HG02759 (cell line): ENCODE measurements around the gene ABCD1.
"Not testable (repeated sequence)": the region's sequence is repeated elsewhere in the genome, so short reads cannot be mapped to it uniquely, and the experiment has no call there.

Source experiments
- ATAC-seq: cut with Tn5 transposase; IDR thresholded peaks from one replicate; pipeline ENCODE4 v1.9.1; 2021; ENCODE audit warnings: mild to moderate bottlenecking, moderate library complexity; ENCODE audit not compliant: unreplicated experiment

The ABCD1 gene

GRCh38 chrX:153732401-153732800 is 7.7 kb downstream of the ABCD1 start:
- no peak for ATAC-seq

DNA sequence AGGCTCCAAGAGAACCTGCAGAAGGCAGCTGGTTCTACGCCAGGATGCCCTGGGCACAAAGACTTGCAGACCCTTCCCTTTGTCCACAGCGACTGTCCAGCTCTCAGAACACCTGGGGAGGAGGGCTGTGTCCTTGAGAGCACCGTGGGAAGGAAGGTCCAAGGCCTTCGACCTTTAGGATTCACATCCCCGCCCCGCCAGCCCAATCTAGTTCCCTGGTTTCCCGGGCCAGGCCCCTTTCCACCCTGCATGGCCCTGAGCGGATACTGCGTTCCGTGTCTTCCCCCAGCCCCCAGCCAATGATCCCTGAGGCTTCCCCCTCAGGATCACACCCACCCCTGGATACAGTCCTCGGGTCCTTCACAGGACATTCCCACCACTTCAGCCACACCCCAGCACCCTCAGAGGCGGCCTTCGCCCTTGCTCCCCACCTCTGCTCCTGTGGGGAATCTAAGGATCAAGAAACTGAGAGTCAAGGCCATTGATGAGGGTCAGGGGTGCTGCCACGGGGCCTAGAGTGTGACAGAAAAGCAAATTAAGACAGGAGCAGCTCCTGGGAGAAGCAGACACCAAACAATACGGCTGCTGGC is 9.1 kb downstream of the ABCD1 start:
- no peak for ATAC-seq

GRCh38 chrX:153734871-153735270 is 10.2 kb downstream of the ABCD1 start:
- no peak for ATAC-seq

DNA sequence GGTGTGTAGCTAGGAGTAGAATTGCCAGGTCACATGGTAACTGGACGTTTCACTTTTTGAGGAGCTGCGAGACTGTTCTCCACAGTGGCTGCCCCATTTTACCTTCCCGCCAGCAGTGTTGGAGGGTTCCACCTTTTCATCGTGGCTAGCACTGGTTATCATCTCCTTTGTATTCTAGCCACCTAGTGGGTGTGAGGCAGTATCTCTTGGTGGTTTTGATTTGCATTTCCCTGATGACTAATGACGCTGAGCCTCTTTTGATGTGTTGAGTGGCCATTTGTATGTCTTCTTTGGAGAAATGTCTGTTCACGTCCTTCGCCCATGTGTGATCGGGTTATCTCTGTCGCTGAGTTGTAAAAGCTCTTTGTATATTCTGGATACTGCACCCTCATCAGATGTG is 10.6 kb downstream of the ABCD1 start:
- ATAC-seq: no peak

DNA sequence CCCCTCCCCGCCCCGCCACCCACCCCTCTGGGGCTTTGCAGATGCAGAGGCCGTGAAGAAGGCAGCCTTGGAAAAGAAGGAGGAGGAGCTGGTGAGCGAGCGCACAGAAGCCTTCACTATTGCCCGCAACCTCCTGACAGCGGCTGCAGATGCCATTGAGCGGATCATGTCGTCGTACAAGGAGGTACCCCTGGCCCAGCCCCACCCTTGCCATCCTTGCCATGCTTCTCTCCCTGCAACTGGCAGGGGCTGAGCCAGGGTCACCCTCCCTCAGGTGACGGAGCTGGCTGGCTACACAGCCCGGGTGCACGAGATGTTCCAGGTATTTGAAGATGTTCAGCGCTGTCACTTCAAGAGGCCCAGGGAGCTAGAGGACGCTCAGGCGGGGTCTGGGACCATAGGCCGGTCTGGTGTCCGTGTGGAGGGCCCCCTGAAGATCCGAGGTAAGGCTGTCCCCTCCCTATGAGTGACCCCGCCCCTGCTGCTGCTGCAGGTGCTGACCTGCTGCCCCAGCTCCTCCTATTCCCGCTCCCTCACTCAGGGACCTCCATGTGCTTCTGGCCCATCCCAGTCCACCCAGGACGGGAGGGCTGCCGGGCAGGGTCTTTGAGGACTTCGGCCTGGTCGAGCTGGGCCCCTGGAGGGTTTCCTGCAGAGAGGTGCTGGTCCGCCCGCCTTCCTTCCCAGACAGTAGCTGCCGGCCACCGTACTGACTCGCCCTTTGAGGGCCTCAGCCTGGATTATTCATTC is 11.6 kb downstream of the ABCD1 start:
- no peak for ATAC-seq

GRCh38 chrX:153736871-153737441 is 12.3 kb downstream of the ABCD1 start:
- no peak for ATAC-seq

DNA sequence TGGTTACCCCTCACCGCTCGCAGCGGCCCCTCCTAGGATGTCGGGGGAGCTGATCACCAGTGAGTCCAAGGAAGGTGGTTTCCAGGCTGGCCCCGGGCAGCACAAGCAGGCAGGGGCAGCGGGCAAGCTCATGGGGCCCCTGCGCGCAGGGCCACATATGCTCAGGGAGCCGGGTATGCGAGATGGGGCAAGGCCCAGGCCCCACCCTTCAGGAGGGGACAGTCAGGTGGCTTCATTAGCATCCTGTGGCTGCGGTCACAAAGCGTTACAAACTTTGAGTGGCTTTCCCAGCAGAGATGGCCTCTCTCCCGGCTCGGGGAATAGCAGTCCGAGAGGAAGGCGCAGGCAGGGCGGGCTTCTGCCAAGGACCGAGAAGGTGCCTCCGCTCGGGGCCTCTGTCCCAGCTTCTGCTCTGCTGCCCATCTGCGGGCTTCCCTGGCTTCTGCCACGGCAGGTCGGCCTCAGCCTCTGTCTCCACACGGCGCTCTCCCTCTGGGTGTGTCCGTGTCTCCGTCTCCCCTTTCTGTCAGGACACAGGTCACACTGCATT is 13.5 kb downstream of the ABCD1 start:
- no peak for ATAC-seq

GRCh38 chrX:153739754-153740486 is 15.3 kb downstream of the ABCD1 start:
- no peak for ATAC-seq

DNA sequence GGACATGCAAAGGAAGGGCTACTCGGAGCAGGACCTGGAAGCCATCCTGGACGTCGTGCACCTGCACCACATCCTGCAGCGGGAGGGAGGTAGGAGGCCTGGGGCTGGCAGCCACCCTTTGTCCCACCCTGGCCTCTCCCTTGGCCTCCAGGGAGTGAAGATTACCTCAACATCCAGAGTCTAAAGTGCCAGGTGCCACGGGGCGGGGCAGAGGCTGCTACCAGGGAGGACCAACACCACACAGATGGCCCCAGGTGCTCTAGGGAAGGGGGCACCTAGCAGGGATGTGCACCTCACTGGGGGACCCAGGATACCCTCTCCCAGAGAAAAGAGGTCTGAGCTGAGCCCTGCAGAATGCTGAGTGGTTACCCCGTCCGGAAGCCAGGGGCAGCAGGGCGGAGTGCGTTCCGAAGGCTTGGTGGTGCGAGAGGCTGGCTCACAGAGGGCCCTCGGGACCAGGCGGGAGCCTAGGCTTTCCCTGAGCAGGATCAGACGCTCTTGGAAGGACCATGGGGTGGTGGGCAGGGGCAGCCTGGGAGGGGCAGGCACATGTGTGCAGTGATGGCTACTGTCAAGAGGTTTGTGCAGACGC is 16.1 kb downstream of the ABCD1 start:
- no peak for ATAC-seq

DNA sequence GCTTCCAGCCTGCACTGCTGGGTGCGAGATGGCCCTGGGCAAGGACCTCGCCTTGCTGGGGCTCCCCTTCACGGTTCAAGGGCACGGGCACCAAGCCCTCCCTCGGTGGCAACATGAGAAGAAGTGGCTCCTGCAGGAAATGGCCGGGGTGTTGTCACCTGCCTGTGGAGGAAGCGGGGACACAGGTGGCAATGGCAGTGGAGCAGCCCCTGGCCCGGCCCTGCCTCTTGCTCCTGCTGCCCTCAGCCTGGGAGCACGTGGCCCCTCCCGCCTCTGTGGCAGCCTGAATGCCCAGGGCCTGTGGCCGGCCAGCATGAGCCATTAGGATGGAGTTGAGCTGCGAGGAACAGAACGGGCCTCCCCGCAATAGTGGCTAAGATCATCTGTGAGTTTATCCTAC is 16.8 kb downstream of the ABCD1 start:
- ATAC-seq: no peak

DNA sequence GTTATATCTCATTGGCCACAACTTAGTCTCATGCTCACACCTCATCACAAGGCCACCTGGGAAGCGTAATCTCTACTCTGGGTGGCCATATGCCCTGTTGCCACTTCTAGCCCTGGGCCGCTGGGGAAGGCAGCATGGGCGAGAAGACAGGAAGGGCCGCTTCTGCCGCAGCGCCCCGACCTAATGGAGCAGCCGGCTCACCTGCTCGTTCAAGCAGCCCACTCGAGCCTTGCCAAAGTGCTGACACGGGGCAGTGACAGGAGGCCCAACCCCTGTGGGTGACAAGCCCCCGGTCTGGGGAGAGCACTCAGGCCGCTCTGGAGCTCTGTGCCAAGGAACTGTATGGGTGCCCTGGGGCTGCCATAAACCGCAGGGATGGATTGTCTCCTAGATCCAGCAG is 17.5 kb downstream of the ABCD1 start:
- ATAC-seq: not testable (repeated sequence)

- not testable (repeated sequence) for ATAC-seq
Observed at GRCh38 chrX:153742796-153743467, 18.3 kb downstream of the ABCD1 start.

DNA sequence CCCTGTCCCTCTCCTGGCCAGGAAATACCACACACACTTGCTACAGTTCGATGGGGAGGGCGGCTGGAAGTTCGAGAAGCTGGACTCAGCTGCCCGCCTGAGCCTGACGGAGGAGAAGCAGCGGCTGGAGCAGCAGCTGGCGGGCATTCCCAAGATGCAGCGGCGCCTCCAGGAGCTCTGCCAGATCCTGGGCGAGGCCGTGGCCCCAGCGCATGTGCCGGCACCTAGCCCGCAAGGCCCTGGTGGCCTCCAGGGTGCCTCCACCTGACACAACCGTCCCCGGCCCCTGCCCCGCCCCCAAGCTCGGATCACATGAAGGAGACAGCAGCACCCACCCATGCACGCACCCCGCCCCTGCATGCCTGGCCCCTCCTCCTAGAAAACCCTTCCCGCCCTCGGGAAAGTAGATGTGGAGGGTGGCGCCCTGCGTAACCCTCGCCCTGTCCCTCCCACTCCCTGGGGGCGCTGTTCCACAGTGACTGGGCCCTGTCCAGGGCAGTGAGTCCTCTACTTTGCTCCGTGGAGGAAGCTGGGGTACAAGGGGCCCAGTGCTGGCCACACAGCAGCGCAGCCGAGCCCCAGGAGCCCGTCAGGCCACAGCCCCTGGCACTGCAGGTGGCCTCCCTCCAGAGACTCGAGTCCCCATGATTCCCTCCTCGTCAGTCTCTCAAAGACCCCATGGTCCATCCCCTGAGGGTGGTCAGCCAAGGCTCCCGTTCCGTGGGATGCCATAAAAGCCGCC is 19.0 kb downstream of the ABCD1 start:
- not testable (repeated sequence) for ATAC-seq

DNA sequence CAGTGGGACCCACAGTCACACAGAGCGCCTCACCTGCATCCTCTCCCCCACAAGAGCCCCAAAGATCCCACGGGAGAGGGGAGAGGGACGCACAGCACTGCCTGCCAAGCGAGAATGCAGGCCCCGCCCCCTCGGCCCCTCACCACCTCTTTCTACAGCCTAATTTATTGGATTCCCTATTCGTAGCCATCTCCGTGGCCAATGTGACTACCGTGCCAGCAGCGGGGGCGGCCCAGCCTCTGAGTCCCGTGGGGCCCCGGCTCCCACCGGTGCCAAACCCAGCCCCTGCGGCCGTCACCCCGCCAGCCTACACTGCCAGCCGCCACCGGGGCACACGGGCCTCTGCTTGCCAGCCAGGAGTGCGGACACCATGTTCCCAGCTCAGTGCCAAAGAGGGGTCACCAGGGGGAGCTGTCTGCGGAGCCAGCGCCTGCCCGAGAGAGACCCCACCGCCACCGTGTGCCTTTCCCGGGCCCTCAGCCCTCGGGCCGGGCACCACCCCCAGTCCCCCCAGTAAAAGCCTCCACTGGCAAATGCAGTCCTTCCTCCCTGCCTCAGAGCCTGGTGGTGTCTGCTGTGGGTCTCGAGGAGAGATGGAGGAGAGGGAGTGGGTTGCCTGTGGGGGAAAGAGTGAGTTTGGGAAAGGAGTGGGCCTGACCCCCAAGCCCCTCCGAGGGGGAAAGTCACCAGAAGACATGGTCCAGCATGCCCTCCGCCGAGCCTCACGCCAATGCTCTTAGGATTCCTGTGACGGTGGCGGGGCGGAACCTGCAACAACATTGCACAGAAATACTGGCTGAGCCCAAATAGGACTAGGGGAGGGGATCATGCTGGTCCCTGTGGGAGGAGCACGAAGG is 19.8 kb downstream of the ABCD1 start:
- ATAC-seq: no peak

DNA sequence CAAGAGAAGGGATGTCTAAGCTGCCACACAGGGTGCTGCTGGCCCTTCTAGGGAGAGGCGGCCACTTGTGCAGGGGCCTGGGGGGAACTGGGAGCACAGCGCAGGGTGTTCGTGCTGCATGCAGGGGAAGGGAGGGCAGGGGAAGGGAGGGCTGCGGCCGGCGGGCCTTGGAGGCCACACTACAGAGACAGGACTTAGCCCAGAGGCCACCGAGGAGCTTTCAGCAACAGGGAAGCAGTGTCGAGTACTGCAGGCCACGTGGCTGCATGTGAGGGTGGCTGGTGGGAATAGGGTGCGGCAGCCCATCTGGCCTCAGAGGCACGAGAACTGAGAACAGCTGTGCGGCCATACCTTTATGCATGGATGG is 20.4 kb downstream of the ABCD1 start:
- not testable (repeated sequence) for ATAC-seq

GRCh38 chrX:153746359-153746758 is 21.7 kb downstream of the ABCD1 start:
- ATAC-seq: no peak

DNA sequence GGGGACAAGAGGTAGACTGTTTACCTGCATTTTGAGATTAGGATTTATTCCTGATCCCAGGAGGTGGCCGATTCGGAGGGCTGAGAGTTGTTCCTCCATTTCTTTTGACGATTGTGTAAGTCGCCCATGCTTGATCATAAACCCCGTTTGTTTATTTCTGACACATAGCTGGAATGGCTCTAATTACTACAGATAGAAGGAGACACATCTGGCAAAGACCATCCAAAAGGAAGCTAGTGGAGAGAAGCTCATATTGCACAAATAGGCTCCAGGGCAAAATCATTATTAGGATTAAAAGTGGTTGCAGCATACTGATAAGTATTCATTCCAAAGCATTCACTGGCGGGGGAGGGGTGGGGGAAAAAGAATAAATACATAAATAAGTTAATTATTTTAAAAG is 22.3 kb downstream of the ABCD1 start:
- not testable (repeated sequence) for ATAC-seq

- not testable (repeated sequence) for ATAC-seq
Observed at GRCh38 chrX:153749017-153749416, 24.4 kb downstream of the ABCD1 start.
